K562 (cell line): ENCODE measurements around the gene RGS7.
"Not testable (repeated sequence)": the region's sequence is repeated elsewhere in the genome, so short reads cannot be mapped to it uniquely, and the experiment has no call there.

Source experiments
- BRF1 ChIP-seq: IDR thresholded peaks from 3 replicates; pipeline ENCODE4 v1.6.1; 2011; ENCODE audit warnings: borderline replicate concordance, mild to moderate bottlenecking; ENCODE audit not compliant: insufficient read length; ENCODE audit errors: extremely low read depth
- NR2C1 ChIP-seq, 2 experiments: fragments of 450-650 bp; IDR thresholded peaks; 2 replicates each; pipeline ENCODE4 v1.6.1; 2017; ENCODE audit warnings: mild to moderate bottlenecking in 2 of 2, antibody characterized with exemption in 1 of 2, inconsistent platforms in 1 of 2, missing compliant biosample characterization in 1 of 2, missing genetic modification characterization in 1 of 2
- TF ChIP-seq, protein P1 (sequence below): fragments of 150-350 bp; IDR thresholded peaks from 2 replicates; pipeline ENCODE4 v1.6.1; 2014; ENCODE audit warnings: low read depth, mild to moderate bottlenecking, low read length, borderline replicate concordance
- TF ChIP-seq, protein P2 (sequence below), 2 experiments: fragments of 450-650 bp; formaldehyde crosslinking in 1 of 2; IDR thresholded peaks; 2 replicates each; pipeline versions ENCODE4 v1.4.0 to v1.6.1; 2014 to 2020; ENCODE audit warnings: mild to moderate bottlenecking in 2 of 2, borderline replicate concordance in 1 of 2, low read depth in 1 of 2
- TF ChIP-seq, protein P3 (sequence below): sonication (generic); formaldehyde crosslinking; IDR thresholded peaks from 2 replicates; pipeline ENCODE4 v1.8.1; 2022; ENCODE audit warnings: missing genetic modification reagents
- TF ChIP-seq, protein P4 (sequence below), 3 experiments: IDR thresholded peaks in 2 of 3; conservative IDR thresholded peaks in 1 of 3; 2 replicates each; pipeline ENCODE4 v1.5.1; 2011 to 2012; ENCODE audit warnings: low read length in 3 of 3, mild to moderate bottlenecking in 3 of 3, control low read depth in 2 of 3, improper control_type of control experiment in 1 of 3, inconsistent platforms in 1 of 3, low read depth in 1 of 3, mixed read lengths in 1 of 3, moderate library complexity in 1 of 3; ENCODE audit not compliant: insufficient read depth in 2 of 3

DNA sequence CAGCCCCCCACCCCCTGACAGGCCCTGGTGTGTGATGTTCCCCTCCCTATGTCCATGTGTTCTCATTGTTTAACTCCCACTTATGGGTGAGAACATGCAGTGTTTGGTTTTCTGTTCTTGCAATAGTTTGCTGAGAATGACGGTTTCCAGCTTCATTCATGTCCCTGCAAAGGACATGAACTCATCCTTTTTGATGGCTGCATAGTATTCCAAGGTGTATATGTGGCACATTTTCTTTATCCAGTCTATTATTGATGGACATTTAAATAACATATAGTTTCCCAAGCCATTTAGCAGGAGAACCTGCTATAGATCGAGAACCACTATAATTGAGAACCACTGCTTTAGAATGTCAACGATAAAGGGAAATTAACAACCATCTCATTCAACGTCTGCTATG is 134.2 kb downstream of the RGS7 start:
- TF ChIP-seq, protein P1, sequence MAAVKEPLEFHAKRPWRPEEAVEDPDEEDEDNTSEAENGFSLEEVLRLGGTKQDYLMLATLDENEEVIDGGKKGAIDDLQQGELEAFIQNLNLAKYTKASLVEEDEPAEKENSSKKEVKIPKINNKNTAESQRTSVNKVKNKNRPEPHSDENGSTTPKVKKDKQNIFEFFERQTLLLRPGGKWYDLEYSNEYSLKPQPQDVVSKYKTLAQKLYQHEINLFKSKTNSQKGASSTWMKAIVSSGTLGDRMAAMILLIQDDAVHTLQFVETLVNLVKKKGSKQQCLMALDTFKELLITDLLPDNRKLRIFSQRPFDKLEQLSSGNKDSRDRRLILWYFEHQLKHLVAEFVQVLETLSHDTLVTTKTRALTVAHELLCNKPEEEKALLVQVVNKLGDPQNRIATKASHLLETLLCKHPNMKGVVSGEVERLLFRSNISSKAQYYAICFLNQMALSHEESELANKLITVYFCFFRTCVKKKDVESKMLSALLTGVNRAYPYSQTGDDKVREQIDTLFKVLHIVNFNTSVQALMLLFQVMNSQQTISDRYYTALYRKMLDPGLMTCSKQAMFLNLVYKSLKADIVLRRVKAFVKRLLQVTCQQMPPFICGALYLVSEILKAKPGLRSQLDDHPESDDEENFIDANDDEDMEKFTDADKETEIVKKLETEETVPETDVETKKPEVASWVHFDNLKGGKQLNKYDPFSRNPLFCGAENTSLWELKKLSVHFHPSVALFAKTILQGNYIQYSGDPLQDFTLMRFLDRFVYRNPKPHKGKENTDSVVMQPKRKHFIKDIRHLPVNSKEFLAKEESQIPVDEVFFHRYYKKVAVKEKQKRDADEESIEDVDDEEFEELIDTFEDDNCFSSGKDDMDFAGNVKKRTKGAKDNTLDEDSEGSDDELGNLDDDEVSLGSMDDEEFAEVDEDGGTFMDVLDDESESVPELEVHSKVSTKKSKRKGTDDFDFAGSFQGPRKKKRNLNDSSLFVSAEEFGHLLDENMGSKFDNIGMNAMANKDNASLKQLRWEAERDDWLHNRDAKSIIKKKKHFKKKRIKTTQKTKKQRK, result not testable (repeated sequence)
- TF ChIP-seq, protein P2, sequence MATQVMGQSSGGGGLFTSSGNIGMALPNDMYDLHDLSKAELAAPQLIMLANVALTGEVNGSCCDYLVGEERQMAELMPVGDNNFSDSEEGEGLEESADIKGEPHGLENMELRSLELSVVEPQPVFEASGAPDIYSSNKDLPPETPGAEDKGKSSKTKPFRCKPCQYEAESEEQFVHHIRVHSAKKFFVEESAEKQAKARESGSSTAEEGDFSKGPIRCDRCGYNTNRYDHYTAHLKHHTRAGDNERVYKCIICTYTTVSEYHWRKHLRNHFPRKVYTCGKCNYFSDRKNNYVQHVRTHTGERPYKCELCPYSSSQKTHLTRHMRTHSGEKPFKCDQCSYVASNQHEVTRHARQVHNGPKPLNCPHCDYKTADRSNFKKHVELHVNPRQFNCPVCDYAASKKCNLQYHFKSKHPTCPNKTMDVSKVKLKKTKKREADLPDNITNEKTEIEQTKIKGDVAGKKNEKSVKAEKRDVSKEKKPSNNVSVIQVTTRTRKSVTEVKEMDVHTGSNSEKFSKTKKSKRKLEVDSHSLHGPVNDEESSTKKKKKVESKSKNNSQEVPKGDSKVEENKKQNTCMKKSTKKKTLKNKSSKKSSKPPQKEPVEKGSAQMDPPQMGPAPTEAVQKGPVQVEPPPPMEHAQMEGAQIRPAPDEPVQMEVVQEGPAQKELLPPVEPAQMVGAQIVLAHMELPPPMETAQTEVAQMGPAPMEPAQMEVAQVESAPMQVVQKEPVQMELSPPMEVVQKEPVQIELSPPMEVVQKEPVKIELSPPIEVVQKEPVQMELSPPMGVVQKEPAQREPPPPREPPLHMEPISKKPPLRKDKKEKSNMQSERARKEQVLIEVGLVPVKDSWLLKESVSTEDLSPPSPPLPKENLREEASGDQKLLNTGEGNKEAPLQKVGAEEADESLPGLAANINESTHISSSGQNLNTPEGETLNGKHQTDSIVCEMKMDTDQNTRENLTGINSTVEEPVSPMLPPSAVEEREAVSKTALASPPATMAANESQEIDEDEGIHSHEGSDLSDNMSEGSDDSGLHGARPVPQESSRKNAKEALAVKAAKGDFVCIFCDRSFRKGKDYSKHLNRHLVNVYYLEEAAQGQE (IDR thresholded peaks at IDR 0.05; ENCODE audit: borderline replicate concordance), result not testable (repeated sequence)
- TF ChIP-seq, protein P2 (CRISPR knock-in tag; IDR thresholded peaks at IDR 0.05; ENCODE audit: low read depth), result not testable (repeated sequence)
- TF ChIP-seq, protein P3, sequence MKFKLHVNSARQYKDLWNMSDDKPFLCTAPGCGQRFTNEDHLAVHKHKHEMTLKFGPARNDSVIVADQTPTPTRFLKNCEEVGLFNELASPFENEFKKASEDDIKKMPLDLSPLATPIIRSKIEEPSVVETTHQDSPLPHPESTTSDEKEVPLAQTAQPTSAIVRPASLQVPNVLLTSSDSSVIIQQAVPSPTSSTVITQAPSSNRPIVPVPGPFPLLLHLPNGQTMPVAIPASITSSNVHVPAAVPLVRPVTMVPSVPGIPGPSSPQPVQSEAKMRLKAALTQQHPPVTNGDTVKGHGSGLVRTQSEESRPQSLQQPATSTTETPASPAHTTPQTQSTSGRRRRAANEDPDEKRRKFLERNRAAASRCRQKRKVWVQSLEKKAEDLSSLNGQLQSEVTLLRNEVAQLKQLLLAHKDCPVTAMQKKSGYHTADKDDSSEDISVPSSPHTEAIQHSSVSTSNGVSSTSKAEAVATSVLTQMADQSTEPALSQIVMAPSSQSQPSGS (CRISPR knock-in tag), result not testable (repeated sequence)
- TF ChIP-seq NR2C1 (IDR thresholded peaks at IDR 0.05); NR2C1 (tag; IDR thresholded peaks at IDR 0.05); BRF1: not testable (repeated sequence)
- TF ChIP-seq, protein P4, sequence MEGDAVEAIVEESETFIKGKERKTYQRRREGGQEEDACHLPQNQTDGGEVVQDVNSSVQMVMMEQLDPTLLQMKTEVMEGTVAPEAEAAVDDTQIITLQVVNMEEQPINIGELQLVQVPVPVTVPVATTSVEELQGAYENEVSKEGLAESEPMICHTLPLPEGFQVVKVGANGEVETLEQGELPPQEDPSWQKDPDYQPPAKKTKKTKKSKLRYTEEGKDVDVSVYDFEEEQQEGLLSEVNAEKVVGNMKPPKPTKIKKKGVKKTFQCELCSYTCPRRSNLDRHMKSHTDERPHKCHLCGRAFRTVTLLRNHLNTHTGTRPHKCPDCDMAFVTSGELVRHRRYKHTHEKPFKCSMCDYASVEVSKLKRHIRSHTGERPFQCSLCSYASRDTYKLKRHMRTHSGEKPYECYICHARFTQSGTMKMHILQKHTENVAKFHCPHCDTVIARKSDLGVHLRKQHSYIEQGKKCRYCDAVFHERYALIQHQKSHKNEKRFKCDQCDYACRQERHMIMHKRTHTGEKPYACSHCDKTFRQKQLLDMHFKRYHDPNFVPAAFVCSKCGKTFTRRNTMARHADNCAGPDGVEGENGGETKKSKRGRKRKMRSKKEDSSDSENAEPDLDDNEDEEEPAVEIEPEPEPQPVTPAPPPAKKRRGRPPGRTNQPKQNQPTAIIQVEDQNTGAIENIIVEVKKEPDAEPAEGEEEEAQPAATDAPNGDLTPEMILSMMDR (IDR thresholded peaks at IDR 0.05 in 2 of 3, conservative IDR thresholded peaks at IDR 0.05 in 1 of 3; ENCODE audit: insufficient read depth in 2 of 3, low read depth in 1 of 3, low read length in 3 of 3), result not testable (repeated sequence)
